GM21786 (cell line): ENCODE results near the gene MYRF.

Experiments
- ATAC-seq: cut with Tn5 transposase; IDR thresholded peaks from one replicate; pipeline ENCODE4 v1.9.1; 2021; ENCODE audit not compliant: unreplicated experiment

The MYRF gene

DNA sequence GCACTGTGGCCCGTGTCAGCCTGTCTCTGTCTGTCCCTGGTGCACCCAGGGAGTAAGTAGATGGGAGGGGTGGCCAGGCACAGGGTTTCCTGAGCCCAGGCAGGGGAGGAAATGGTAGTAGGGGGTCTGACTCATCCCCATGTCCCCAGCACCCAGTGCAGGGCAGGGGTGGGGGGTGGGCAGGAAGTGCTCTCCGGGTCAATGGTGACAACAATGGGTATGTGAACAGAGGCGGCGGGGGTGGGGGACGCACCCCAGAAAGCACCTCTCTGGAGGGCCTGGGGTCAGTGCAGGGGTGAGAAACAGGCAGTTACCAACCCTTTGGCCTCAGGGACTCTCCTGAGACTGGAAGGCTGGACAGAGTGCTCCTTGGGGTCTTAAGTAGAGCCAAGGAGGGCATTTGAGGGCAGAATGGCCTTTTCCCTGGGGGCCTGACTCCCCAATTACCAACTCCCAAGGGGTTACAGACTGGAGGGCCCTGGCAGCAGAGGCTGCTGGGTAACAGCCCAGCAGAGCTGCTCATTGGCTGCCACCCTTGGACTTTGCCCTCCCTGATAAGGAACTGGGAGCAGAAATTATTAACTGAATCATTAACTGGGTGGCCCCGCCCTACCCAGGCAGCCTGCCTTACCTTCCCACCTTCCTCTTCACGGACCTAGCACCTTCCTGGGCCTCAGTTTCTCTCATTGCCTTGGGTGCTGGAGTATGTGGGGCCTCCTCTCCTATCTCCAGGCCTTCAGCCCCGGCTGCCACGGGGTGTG is 4.2 kb downstream of the MYRF start:
- ATAC-seq = peak; percentile 73

DNA sequence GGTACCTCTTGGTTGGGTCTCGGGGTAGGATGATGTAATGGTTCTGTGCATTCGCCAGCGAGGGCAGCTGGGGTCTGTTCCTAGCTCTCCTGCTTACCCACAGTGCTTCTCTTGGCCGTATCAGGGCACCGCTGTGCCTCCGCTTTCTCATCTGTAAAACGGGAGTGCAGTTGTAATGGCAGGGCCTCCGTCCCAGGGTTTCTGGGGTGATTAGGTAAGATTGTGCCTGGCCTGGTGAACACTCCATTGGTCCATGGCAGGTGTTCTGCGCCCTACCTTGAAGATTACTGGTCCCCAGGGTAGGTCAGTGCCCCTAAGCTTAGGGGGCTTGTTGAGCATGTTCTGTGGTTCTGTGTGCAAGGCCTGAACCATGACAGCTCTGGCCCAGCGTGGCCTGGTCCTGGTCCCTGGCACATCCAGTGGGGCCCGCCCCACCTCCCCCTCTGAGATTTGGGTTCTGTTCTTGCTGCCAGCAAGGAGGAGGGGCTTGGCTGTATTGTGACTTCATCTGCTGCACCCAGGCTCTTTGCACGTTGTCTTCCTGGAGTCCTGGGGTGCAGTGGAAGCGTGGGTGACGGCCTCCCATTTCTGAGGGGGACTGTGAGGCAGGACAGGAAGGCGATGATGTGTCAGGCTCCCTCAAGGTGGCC is 4.9 kb downstream of the MYRF start:
- ATAC-seq = no peak

DNA sequence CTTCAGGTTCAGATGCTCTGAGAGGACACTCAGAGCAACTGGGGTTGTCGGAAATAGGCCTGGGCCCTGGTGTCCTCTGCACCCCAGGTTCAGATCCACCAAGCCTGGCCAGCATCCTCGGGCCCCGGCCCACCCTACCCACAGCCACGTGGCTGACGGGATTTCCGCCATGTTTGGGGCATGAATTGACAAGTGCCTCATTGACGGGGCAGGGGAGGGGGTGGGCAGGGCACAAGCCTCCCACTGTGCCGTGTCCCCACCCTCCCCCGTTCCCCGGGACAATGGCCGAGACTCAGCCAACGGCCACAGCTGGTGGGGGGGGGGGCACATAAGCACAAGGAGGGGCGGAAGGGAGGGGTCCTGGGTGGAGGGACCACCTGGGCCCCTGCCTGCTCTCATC is 8.5 kb downstream of the MYRF start:
- no peak for ATAC-seq

DNA sequence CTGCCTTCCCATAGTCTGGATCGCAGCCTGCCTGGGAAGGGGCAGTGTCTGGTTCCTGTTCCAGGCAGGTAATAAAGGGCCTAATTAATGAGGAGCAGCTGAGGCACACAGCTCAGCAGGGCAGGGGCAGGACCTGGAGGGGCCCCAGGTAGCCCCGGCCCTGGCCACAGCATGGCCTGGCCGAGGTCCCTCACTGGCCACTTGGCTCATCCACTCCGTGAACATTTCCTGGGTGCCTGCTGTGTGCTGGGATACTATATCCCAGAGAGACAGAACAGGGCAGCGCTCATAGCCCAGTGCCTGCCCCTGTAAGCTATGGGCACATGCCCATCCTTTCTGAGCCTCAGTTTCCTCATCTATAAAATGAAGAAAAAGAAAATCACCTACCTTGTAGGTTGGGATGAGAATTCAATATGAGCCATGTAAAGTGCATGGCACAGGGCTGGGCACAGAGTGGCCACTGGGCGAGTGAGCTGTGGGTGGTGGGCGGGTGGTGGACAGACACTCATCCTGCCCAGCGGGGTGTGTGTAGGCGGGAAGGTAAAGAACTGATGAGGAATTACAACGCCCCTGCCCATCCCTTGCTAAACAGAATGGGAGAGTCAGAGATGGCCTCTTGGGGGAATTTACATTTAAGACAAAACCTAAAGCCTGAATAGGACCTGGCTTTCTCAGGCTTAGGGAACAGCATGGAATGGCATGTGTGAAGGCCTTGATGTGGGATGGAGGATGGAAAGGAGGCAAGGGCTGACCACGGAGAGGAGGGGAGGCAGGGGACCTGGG is 9.2 kb downstream of the MYRF start:
- no peak for ATAC-seq

DNA sequence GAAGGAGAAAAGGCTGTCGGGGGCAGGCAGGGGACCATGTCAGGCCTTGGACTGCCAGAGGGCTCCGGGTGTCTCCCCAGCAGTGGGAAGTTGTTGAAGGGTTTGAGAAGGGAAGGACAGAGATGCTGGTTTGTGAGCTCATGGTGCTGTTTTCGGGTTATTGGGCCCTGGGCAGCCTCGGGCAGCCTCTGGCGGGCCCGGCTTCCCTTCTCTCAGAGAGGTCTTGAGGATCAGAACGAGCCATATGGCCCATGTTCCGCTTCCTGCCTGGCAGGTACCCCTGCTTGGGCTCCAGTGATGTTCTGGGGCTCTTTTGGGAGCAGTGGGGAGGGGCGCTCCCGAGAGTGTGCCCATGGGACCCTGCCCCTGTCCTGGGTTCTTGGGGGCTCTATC is 9.8 kb downstream of the MYRF start:
- no peak for ATAC-seq

DNA sequence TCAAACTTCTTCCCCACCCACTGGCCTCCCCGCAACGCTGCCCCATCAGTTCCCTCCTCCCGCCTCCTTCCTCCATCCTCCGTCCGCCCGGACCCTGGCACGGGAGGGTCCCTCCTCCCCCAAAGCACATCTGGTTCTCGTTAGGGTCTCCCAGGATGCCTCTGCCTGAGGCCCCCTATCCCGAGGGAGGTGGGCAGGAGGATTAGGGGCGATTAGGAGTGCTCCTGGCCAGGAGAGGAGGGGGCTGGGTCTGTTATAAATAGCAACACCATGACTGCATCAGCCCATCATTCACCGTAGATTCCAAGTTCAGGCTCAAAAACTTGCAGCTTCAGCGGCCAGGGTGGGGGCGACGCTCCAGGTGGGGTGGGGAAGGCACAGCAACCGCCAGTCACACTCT is 10.4 kb downstream of the MYRF start:
- ATAC-seq = no peak

DNA sequence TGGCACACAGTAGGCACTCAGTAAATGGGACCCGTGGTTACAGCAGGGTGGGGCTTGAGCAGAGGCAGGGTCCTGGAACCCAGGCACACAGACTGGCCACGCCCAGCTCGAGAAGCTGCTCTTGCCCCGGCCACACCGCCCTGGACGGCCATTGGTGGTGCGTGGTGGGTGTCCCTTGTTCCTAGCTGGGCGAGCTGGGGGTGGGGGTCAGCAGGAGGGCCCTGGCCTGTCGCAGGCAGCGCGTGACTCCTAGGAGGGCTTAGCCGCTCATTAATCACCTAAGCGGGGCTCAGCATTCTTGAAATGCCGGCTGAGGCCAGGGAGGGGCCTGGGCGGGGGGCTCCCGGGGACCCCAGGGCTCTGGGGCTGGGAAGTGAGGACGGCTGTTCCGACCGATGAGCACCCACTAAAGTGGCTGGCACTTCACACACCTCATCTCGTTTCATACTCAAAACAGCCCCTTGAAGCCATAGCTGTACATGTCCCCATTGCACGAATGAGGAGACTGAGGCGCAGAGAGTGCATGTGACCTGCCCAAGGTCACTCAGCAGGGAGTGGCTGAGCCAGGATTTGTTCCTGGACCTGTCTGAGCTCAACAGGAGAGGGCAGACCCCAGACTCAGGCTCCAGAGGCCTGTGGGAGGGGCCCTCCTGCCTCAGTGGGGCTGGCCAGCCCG is 11.6 kb downstream of the MYRF start:
- ATAC-seq = no peak

DNA sequence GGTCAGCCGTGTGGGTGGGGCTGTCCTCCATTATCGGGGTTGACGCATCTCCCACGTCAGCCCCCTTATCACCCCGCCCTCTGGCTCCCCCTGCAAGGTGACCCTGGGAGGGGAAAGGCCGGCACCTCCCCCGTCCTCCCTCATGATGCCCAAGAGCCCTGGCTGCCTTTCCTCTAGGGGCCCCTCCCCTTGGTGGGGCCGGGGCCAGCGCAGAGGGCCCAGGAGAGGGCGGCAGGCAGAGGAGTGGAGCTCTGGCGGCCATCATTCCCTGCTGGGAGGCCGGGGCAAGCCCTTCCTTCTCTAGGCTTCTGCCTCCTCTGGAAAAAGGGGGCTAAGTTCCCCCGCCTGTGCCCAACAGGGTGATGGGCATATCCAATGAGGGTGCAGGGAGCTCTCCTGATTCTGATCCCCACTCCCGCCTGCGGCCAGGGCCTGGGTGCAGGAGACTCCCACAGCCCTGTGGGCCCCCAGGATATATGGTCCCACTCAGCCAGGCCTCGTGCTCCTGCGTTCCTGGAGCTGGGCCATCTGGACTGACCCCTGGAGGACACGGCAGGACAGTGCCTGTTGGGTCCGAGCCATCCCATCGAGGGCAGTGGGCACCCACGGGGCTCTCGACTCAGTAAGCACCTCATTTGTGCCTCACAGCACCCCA is 12.3 kb downstream of the MYRF start:
- ATAC-seq = no peak

DNA sequence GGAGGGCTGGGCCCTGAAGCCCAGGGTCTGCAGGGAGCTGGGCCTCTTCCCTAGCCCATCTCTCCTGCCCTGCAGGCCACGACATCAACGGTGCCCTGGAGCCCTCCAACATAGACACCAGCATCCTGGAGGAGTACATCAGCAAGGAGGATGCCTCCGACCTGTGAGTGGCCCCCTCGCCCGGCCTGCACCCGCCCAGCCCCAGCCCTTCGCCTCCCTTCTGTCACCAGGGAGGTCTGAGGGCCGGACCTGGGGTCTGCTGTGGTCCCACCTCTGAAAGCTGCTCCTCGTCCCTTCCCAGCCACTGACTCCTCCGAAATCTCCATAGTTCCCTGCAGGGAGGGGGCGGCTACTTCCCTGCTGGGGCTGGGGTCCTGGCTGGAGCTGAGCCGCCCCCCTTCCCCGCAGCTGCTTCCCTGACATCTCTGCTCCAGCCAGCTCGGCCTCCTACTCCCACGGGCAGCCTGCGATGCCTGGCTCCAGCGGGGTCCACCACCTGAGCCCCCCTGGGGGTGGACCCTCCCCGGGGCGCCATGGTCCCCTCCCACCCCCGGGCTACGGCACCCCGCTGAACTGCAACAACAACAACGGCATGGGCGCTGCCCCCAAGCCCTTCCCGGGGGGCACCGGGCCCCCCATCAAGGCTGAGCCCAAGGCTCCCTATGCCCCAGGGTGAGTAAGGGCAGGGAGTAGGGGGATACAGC is 13.3 kb downstream of the MYRF start:
- no peak for ATAC-seq

DNA sequence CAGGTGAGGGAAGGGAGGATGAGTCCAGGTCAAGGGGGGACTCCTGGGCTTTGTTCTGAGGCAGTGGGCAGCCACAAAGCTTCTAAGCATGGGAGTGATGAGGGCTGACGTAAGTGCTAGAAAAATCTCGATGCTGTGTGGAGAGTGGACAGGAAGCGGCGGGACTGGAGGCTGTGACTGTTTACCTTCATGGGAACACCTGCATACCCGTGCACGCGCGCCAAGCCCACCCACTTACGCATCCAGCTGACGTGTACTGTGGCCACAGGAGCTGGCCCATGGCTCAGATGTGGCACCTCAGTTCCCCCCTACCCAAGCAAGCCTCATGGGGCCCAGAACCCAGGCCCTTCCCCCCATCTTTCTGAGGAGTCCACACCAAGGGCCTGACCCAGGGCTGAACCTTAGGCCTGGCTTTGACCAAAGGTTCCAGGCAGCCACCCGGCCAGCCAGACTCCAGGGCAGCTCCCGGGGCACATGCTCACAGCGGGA is 14.0 kb downstream of the MYRF start:
- ATAC-seq = no peak

DNA sequence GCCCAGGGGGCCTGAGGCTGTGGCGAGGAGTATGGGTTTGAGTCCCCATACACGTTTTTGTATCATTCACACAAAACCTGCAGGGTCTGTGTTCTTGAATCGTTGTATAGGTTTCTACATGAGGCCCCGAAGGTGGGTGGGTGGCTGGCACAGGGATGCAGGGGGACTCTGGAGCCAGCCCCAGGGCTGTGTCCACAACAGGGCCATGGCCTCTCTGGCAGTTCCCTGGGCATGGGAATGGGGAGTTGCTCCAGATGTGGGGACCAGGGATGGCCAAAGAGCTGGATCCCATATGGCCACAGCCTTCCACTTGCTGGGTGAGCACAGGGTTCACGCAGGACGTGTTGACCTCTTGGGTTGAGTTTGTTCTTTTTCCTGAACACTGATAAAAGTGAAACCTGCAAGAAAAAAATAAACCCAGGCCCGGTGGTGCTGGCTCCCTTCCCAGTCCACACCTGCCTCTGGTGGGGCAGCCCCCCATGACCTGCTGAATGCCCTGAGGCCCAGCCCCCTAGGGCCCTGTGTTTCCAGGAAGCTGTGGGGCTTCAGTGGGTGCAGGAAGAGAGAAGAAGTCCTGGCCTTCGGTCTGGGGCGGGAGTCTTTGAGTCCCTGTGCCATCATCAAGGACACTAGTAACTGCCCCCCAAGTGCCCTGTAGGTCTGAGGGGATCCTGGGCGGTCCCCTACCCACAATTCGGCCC is 16.1 kb downstream of the MYRF start:
- ATAC-seq = no peak

DNA sequence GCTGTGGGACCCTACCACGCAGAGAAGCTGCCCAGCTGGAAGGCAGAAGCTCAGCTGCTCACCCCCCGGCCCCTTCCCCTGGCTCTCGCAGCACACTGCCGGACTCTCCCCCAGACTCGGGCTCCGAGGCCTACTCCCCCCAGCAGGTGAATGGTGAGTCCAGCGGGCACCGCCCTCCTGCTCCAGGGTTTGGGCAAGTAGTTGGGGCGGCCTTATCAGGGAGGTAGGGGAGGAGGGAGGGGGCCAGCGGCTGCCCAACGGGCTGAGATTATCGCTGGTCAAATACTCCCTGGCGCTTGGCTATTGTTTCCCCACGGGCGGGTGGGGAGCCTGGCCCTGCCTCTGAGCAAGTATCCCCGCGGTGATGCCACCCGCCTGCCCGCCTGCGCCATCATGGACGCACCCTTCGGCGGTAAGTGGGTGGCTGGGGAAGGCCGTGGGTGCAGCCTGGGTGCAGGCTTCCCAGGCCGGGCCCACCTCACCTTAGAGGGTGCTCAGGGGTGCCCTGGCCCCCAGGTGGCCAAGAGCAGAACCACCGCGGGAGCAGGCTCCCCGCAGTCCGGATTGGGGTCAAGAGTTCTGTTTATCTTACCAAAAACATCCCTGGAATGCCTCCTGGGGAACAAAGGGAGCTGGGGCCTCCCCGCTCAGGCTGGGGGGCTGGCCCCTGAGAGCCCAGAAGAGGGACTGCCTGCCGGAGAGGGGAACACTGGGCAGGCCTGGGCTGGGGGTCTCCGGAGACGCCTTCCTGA is 16.9 kb downstream of the MYRF start:
- no peak for ATAC-seq

DNA sequence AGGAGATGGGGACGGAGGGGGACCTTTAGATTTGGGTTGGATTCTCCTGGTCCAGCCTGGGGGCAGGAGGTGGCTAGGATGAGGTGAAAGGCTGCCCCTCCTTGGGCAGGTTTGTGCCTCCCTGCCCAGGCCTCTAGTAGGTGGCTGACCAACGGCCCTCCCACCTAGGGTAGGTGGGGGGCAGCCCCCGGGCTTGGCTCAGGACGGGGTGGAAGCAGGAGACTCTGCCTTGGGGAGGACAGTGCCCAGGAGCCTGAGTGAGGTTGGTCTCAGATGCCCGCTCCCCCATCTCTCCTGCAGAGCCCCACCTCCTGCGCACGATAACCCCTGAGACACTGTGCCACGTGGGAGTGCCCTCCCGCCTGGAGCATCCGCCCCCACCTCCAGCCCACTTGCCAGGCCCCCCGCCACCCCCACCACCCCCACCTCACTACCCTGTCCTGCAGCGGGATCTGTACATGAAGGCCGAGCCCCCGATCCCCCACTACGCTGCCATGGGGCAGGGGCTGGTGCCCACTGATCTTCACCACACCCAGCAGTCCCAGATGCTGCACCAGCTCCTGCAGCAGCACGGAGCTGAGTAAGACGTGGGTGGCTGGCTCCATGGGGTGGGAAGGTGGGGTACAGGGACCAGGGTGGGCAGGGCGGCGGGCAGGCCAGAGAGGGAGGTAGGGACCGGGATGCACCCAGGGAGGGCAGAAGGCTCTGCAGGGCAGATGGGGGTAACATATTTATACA is 17.7 kb downstream of the MYRF start:
- no peak for ATAC-seq

DNA sequence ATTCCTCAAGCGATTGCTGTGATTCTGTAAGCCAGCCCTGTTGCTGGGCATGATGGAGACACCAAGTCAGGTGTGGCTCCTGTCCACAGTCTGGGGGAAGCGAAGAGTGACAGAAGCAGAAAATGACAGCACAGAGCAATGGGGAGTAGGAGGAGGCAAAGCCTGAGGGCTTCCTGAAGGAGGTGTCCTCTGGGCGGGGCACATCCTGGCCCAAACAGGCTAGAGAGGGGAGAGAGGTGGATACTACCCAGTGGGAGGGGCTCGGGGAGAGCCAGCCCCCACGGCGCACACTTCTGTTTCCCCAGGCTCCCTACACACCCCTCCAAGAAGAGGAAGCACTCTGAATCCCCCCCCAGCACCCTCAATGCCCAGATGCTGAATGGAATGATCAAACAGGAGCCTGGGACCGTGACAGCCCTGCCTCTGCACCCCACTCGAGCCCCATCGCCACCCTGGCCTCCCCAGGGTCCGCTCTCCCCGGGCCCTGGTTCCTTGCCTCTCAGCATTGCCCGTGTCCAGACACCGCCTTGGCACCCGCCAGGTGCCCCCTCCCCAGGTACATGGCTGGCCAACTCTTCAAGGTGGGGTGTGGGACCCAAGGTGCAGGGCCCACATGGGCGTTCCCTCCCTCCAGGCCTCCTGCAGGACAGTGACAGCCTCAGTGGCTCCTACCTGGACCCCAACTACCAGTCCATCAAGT is 18.9 kb downstream of the MYRF start:
- no peak for ATAC-seq

DNA sequence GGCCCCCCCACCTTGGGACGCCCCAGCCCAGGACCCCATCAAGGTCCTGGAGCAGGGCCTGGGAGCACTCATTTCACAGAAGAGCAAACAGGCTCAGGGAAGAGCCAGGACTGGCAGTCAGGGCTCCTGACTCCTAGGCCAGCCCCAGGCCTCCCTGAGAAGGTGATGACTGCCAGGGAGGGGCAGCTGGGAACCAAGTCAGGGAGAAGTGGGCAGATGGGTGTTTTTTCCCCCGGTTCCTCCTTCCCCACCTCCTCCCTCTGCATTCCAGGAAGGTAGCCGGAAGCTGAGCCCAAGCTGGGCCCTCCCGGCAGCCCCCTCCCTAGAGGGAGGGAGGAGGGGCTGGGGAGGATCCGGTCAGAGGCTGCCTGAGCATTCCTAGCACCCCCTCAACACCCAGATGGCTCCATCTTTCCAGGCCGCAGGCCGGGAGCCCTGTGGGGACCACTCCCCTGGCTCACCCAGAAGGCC is 19.6 kb downstream of the MYRF start:
- no peak for ATAC-seq

DNA sequence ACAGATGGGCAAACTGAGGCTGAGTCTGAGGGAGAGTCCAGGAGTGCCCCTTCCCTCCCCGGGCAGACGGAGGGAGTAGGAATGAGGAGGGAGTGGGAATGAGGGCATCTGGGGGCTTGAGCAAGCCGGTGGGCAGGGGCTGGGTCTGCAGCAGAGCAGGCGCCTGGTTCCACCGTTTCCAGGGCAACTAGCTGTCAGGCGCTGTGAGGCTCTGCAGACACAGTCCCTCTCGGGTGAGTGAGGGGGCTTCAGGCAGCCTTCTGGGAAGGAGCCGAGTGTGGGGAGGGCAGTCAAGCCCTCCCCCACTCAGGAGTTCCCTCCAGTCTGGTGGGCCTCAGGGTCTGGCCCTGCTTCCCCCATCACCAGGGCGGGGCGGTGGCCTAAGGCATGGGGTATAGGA is 20.9 kb downstream of the MYRF start:
- ATAC-seq = no peak

DNA sequence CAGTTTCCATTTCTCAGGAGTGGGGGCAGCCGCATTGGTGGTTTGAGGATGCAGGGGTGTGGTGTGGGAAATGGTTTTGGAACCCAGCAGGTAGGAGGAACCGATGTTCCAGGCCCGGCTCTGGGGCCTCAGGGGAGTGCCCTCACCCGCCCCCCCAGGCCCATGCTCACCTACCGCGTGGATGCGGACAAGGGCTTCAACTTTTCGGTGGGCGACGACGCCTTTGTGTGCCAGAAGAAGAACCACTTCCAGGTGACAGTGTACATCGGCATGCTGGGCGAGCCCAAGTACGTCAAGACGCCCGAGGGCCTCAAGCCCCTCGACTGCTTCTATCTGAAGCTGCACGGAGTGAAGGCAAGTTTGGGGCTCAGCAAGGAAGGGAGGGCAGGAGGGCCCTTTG is 21.4 kb downstream of the MYRF start:
- ATAC-seq = no peak

DNA sequence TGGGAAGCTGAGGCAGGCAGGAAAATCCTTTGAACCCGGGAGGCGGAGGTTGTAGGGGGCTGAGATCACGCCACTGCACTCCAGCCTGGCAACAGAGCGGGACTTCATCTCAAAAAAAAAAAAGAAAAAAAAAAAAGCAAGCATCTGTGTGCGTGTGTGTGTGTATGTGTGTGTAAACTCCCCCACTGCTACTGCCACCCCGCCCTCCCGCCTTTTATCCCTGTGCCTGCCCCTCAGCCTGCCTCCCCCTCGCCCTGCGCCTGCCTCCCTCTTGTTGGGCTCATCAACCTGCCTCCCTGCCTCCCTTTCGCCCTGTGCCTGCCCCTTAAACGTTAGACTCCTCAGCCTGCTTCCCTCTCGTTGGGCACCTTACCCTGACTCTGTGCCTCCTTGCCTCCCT is 22.0 kb downstream of the MYRF start:
- ATAC-seq = no peak
